ENCODE data around the gene ACER3. TPM values are rescaled to one million over a fixed set of nuclear protein-coding genes. Genes with fewer than 3 reads are reported as not detected.
A peak's percentile ranks its signal among the peaks of the same experiment; 100 is the strongest.

The ACER3 gene
- polyA plus RNA-seq, 3 donors, result 22.9 to 45.4 (median 23.6) TPM

- no peaks in the 10 kb centered on the region for H3K27me3 ChIP-seq (ENCODE audit: control insufficient read depth in 2 of 2, insufficient read depth in 2 of 2, low read length in 2 of 2)
- peaks cover 0 to 13% of the 10 kb centered on the region in 2 donors for H3K4me1 ChIP-seq (ENCODE audit: control insufficient read depth in 1 of 2, insufficient read depth in 2 of 2, low read length in 2 of 2)
- H4K20me1 ChIP-seq (ENCODE audit: insufficient read depth, low read length), result peaks cover 70% of the 10 kb centered on the region
- H3K4me2 ChIP-seq (replicated peaks; ENCODE audit: extremely low read depth, low read length, poor library complexity, severe bottlenecking), result no peak overlapping the region
- TF ChIP-seq CTCF (IDR thresholded peaks at IDR 0.05), result no peak
- H3K9me3 ChIP-seq (replicated peaks in 1 of 2; ENCODE audit: control insufficient read depth in 1 of 2, insufficient read depth in 1 of 2, low read length in 2 of 2), result no peaks in the 10 kb centered on the region
- no peak overlapping the region for H3K4me3 ChIP-seq (replicated peaks in 1 of 3; ENCODE audit: low read depth in 2 of 3, low read length in 3 of 3)
- WGBS (ENCODE audit: insufficient coverage), result no CpG with 5 or more reads among the region's 1 CpG
- H3K9me3 Mint-ChIP-seq, result no peaks in the 10 kb centered on the region
- no peak for DNase-seq
- no peak overlapping the region for H3K27ac ChIP-seq (ENCODE audit: low read depth in 1 of 2, low read length in 2 of 2)
- no peak overlapping the region for H3K27ac Mint-ChIP-seq
- H2AFZ ChIP-seq (ENCODE audit: insufficient read depth, low read depth, low read length, poor library complexity, severe bottlenecking), result no peak overlapping the region
- no peak overlapping the region for H3K4me3 Mint-ChIP-seq
- peaks cover 32% of the 10 kb centered on the region for H3K79me2 ChIP-seq (ENCODE audit: insufficient read depth, low read length)
- H3K9ac ChIP-seq (ENCODE audit: insufficient read depth, low read length, poor library complexity, severe bottlenecking), result no peak overlapping the region
- peaks cover 0 to 1% (median 0%) of the 10 kb centered on the region in 3 donors for H3K27me3 Mint-ChIP-seq (ENCODE audit: low read depth in 3 of 3)
- no peaks in the 10 kb centered on the region for H3K36me3 ChIP-seq (replicated peaks in 1 of 2; ENCODE audit: control insufficient read depth in 1 of 2, insufficient read depth in 2 of 2, low read length in 2 of 2)
- intact Hi-C loops (cut with micrococcal nuclease), result loop anchor here in 1 of 2 donors (5.0 kb wide), 2 partner anchors 109 to 184 kb away; no protein-coding TSS in a partner anchor
- H3K36me3 Mint-ChIP-seq, result peaks cover 8 to 9% of the 10 kb centered on the region in 2 donors
- peaks cover 10% of the 10 kb centered on the region for H3K4me1 Mint-ChIP-seq
These were observed 56.0 kb downstream of the ACER3 start for GRCh38 chr11:76916712-76917111.

- peaks cover 0 to 1% (median 0%) of the 10 kb centered on the region in 3 donors for H3K27me3 Mint-ChIP-seq (ENCODE audit: low read depth in 3 of 3)
- no peaks in the 10 kb centered on the region for H3K9me3 ChIP-seq (replicated peaks in 1 of 2; ENCODE audit: control insufficient read depth in 1 of 2, insufficient read depth in 1 of 2, low read length in 2 of 2)
- peaks cover 10% of the 10 kb centered on the region for H3K4me1 Mint-ChIP-seq
- peak overlapping the region; percentile 30 for H2AFZ ChIP-seq (ENCODE audit: insufficient read depth, low read depth, low read length, poor library complexity, severe bottlenecking)
- H3K4me3 Mint-ChIP-seq, result peak overlapping the region; percentile 31 to 53
- no peak overlapping the region for H3K9ac ChIP-seq (ENCODE audit: insufficient read depth, low read length, poor library complexity, severe bottlenecking)
- no peak overlapping the region for H3K27ac ChIP-seq (ENCODE audit: low read depth in 1 of 2, low read length in 2 of 2)
- H3K36me3 ChIP-seq (replicated peaks in 1 of 2; ENCODE audit: control insufficient read depth in 1 of 2, insufficient read depth in 2 of 2, low read length in 2 of 2), result no peaks in the 10 kb centered on the region
- no peak overlapping the region for H3K27ac Mint-ChIP-seq
- peaks cover 5 to 13% of the 10 kb centered on the region in 2 donors for H3K36me3 Mint-ChIP-seq
- H3K4me1 ChIP-seq (ENCODE audit: control insufficient read depth in 1 of 2, insufficient read depth in 2 of 2, low read length in 2 of 2), result peaks cover 0 to 13% of the 10 kb centered on the region in 2 donors
- 0% methylated on average over 2 of the region's 3 CpGs for WGBS (ENCODE audit: insufficient coverage)
- H3K79me2 ChIP-seq (ENCODE audit: insufficient read depth, low read length), result peaks cover 45% of the 10 kb centered on the region
- no peaks in the 10 kb centered on the region for H3K27me3 ChIP-seq (ENCODE audit: control insufficient read depth in 2 of 2, insufficient read depth in 2 of 2, low read length in 2 of 2)
- DNase-seq, result peak; percentile 15 to 49 (median 41)
- no peak overlapping the region for H3K4me2 ChIP-seq (replicated peaks; ENCODE audit: extremely low read depth, low read length, poor library complexity, severe bottlenecking)
- H3K9me3 Mint-ChIP-seq, result no peaks in the 10 kb centered on the region
- no peak for TF ChIP-seq CTCF (IDR thresholded peaks at IDR 0.05)
- intact Hi-C loops (cut with micrococcal nuclease), result loop anchor here (2.0 to 5.0 kb wide), 3 partner anchors 112 to 187 kb away; no protein-coding TSS in a partner anchor
- no peak overlapping the region for H3K4me3 ChIP-seq (replicated peaks in 1 of 3; ENCODE audit: low read depth in 2 of 3, low read length in 3 of 3)
- H4K20me1 ChIP-seq (ENCODE audit: insufficient read depth, low read length), result peaks cover 82% of the 10 kb centered on the region
These were observed 58.2 kb downstream of the ACER3 start for GRCh38 chr11:76918941-76919386.

Measured in CD14-positive monocyte (primary cell).